GM12891 (cell line): ENCODE measurements around the gene PLIN3.
"Not testable (repeated sequence)": the region's sequence is repeated elsewhere in the genome, so short reads cannot be mapped to it uniquely, and the experiment has no call there.

Experiments used
- DNase-seq: peaks from one replicate; pipeline ENCODE4 v3.0.0; 2011; ENCODE audit warnings: low spot score; ENCODE audit not compliant: insufficient read length
- FAIRE-seq: peaks from 2 replicates; lab custom pipeline; 2011; peaks lifted over from hg19 to GRCh38; lab: Jason Lieb, UNC
- PAX5 ChIP-seq: IDR thresholded peaks from 2 replicates; pipeline ENCODE4 v1.6.1; 2011; ENCODE audit warnings: low read length, moderate library complexity, mild to moderate bottlenecking; ENCODE audit not compliant: insufficient read depth, severe bottlenecking
- POLR2A ChIP-seq: IDR thresholded peaks from 2 replicates; pipeline ENCODE4 v1.6.1; 2011; ENCODE audit warnings: low read depth, low read length, control low read depth
- POLR2AphosphoS5 ChIP-seq: IDR thresholded peaks from 2 replicates; pipeline ENCODE4 v1.6.1; 2011; ENCODE audit warnings: low read depth, low read length, control low read depth
- POU2F2 ChIP-seq: IDR thresholded peaks from 2 replicates; pipeline ENCODE4 v1.6.1; 2011; ENCODE audit warnings: low read depth, mild to moderate bottlenecking, control low read depth, low read length, moderate library complexity
- SPI1 ChIP-seq: IDR thresholded peaks from 2 replicates; pipeline ENCODE4 v1.6.1; 2011; ENCODE audit warnings: low read depth, low read length, control low read depth
- TAF1 ChIP-seq: IDR thresholded peaks from 2 replicates; pipeline ENCODE4 v1.6.1; 2011; ENCODE audit warnings: low read depth, low read length, control low read depth

Gene PLIN3

GRCh38 chr19:4909897-4910593, 42.6 kb upstream of the PLIN3 start:
- peak; percentile 89 for FAIRE-seq
- TF ChIP-seq TAF1 (no peak), PAX5 (no peak), POLR2AphosphoS5 (no peak), POLR2A (no peak), POU2F2 (no peak), SPI1 (no peak)

GRCh38 chr19:4909156-4909896, 41.9 kb upstream of the PLIN3 start, which contains the start of gene UHRF1:
Gene UHRF1 (plus strand): TSS chr19:4909501. CDS start chr19:4910886, 1,385 bp downstream.
- FAIRE-seq (peak; percentile 89), DNase-seq (peak; percentile 70)
- TF ChIP-seq POU2F2 (no peak), TAF1 (peak; percentile 53; the same call in 1 of the 2 replicates)

More at GRCh38 chr19:4909897-4910593, 42.6 kb upstream of the PLIN3 start:
- DNase-seq: peak; percentile 98

GRCh38 chr19:4908781-4909155, 41.3 kb upstream of the PLIN3 start:
- FAIRE-seq: no peak
- TF ChIP-seq POLR2A (no peak), POU2F2 (no peak), POLR2AphosphoS5 (no peak), TAF1 (no peak), PAX5 (no peak), SPI1 (no peak)
- DNase-seq: no peak

- DNase-seq (no peak), FAIRE-seq (no peak)
- TF ChIP-seq PAX5: no peak
- TF ChIP-seq POLR2AphosphoS5: no peak
- TF ChIP-seq TAF1: no peak
- no peak for TF ChIP-seq POU2F2
- TF ChIP-seq POLR2A: no peak
- TF ChIP-seq SPI1: no peak
These were observed 40.9 kb upstream of the PLIN3 start for GRCh38 chr19:4908360-4908759.

- TF ChIP-seq POU2F2 (no peak), SPI1 (no peak), TAF1 (no peak)
- FAIRE-seq (no peak), DNase-seq (no peak)
These were observed 39.5 kb upstream of the PLIN3 start for GRCh38 chr19:4906963-4907362.

GRCh38 chr19:4904481-4904880, 37.0 kb upstream of the PLIN3 start:
- DNase-seq (no peak), FAIRE-seq (no peak)
- TF ChIP-seq POU2F2 (no peak), SPI1 (no peak), PAX5 (no peak), TAF1 (no peak), POLR2AphosphoS5 (no peak), POLR2A (no peak)

- DNase-seq (no peak), FAIRE-seq (no peak)
- no peak for TF ChIP-seq PAX5
- no peak for TF ChIP-seq POLR2A
- TF ChIP-seq POLR2AphosphoS5: no peak
- no peak for TF ChIP-seq TAF1
- TF ChIP-seq POU2F2: no peak
- TF ChIP-seq SPI1: no peak
These were observed 35.3 kb upstream of the PLIN3 start, which contains the start of gene ARRDC5 for GRCh38 chr19:4902796-4903195. Gene ARRDC5 (minus strand): TSS chr19:4902896. CDS start chr19:4902825, 71 bp downstream.

- not testable (repeated sequence) for FAIRE-seq, DNase-seq
These were observed 33.4 kb upstream of the PLIN3 start for GRCh38 chr19:4900879-4901278.

- no peak for DNase-seq
- TF ChIP-seq POU2F2 (no peak), PAX5 (no peak)
- FAIRE-seq: no peak
These were observed 29.7 kb upstream of the PLIN3 start for GRCh38 chr19:4897146-4897545.

- TF ChIP-seq TAF1 (no peak), POLR2AphosphoS5 (no peak), SPI1 (no peak), POLR2A (no peak), POU2F2 (no peak), PAX5 (no peak)
- FAIRE-seq: no peak
- DNase-seq: no peak
These were observed 28.9 kb upstream of the PLIN3 start for GRCh38 chr19:4896372-4896771.

GRCh38 chr19:4892962-4893361, 25.5 kb upstream of the PLIN3 start:
- FAIRE-seq, DNase-seq: not testable (repeated sequence)
